Midbrain (tissue), 1 donor: ENCODE data around the gene MAP2K6.

Source experiments
- DNase-seq: peaks from one replicate; lab custom pipeline; 2025; lab: John Stamatoyannopoulos, UW

Gene MAP2K6

DNA sequence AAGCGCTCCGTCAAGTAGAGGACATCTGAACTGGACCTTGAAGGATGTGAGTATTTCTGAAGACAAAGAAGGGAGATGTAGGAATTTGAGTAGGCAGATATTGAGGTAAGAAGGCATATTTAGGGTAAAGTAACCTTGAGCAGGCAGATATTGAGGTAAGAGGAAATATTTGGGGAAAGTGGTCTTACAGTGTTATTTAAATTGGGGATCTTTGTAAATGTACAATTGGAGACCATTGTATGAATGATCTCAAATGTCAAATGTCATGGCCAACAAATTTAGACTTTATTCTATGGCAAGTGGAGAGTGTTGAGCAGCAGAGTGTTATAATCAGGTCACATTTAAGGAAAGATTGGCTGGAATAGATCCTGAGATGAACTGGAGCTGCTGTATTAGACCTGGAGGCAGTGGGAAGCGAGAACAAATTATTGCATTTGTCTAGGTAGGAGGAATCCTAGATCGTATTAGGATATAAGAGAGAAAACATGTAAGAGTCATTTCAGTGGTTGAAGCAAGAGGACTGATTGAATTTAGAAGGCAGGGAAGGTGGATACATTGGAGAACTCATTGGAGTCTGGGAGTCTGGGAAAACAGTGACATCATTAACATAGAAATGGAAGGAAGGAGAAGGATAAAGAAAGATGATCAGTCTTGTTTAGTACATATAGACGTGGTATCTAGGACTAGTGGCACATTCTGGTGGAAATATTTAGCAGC is 165.6 kb downstream of the MAP2K6 start:
- DNase-seq = no peak

DNA sequence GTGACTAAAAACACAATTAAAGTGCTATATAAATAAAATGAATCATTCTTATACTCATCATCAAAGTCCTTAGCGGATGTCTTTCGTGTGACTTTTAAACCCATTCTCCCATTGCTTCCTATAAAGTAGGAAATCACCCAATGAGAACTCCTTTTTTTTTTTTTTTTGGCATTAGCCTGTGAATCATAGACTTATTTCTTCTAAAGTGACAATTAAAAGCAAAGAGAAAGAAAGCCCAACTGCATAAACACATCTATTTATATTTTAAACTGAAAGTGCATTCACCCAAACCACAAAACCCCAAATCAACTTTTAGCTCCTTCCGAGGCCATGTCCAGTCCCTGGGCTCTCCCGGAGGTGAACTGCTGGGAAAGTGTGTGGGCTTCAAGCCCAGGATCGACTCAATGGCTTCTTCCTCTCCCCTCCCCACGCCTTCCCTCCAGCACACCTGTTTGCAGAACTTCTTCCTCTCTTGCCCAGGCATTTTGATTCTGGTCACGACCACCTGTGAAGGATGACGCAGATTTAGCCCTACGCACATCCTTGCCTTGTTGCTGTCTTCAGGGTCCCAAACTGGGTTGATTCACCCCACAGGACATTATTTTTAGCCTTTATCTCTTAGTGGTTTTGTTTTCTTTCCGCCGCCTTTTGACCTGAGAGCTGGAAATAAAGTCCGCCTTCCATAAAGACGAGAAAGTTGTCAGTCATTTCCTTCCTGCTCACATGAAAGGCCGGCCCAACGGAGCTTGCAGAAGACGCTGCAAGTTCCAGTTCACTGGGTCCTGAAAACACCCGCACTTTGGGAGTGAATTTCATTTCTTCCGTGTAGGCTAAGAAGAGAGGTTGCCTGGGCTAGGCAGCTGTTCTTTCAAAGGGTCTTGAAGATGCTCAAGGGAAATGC is 166.8 kb downstream of the MAP2K6 start:
- DNase-seq = no peak

DNA sequence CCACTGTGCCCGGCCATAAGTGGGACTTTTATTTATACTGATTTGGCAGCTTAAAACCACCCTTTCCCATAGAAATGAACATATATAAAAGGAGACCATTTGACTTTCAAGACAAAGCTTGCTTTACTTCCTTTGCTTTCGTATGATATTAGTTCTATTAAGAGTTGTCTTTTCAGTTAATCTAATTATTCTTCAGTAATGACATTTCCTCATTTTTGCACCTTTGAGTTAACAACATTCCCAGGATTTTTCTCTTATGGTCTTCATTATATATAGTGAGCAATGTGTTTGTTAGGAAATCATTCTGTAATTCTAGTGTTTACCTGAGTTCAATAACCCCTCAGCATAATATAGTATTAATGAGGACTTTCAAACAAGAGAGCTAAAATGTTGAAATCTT is 173.8 kb downstream of the MAP2K6 start:
- DNase-seq = no peak

DNA sequence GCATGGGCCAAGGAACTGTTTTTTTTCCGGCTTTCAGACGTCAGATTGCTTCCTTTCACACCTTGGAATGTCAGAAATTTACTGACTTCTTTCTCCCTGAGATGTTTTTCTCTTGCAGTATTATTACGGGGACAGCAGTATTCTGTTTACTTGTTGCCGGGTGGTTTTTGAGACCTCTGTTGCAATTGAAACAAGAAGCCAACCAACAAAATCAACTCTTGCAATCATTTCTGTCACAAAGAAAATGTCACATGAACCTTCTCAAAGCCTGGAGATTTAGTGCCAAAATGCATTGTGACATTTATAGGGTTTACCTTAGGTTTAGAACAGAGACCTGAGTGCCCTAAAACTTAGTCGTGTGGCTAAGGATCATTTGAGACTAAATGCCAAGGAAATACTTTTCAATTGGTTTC is 174.3 kb downstream of the MAP2K6 start:
- no peak for DNase-seq

DNA sequence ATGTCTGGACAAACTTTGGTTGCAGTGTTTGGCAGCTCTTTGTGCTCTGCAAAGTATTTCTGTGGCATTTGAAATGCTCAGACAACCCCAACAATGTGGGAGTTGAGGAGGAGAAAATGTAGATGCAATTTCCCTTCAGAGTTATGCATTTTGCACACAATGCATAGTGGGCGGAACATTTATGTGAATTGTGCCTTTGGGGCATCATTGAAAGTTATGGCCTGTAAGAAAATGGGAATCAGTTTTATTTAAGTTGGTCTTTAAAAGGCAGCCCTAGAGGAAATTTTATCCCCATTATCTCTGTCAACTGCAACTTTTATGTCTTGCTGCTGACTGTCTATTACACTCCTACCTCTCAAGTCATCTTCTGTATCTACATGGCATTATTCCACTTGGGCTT is 176.2 kb downstream of the MAP2K6 start:
- DNase-seq = no peak

DNA sequence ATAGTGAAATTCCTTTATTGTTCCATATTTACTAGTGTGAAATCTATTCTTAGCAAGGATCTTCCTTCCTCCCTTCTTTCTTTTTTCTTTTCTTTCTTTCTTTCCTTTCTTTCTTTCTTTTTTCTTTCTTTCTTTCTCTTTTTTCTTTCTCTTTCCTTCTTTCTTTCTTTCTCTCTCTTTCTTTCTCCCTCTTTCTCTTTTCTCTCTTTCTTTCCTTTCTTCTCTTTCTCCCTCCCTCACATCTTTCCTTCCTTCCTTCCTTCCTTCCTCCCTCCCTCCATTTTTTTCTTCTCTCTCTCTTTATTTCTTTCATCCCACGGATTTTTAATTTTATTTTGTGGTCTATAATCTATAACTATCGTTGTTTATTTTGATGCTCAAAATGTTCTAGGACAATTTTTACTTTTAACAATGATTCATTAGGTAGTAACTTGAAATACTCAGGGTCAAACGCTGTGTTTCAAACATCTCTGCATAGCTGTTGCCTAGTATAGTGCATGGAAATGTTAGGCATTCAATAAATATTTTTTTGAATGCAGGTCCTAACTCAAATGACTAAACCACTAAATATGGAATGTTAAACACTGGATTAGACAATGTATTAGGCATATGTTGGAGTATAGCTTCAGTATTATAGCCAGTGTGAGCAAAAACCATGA is 178.3 kb downstream of the MAP2K6 start:
- no peak for DNase-seq

DNA sequence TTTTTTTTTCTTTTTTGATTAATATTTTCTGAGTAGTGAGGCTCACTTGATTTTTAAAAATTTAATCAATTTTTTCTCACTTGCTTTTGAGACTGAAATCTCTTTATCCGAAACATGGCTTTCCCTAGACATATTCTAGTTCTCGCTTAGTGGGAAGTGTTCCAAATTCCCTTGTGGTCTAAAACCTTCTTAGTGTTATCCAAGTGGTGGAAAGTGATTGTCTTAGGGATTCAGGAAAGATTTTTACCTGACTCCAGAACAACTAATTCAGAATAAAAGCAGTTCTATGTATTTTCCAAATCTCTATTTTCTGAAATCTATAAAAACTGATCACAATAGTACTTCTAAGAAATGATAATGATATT is 178.8 kb downstream of the MAP2K6 start:
- DNase-seq = no peak

DNA sequence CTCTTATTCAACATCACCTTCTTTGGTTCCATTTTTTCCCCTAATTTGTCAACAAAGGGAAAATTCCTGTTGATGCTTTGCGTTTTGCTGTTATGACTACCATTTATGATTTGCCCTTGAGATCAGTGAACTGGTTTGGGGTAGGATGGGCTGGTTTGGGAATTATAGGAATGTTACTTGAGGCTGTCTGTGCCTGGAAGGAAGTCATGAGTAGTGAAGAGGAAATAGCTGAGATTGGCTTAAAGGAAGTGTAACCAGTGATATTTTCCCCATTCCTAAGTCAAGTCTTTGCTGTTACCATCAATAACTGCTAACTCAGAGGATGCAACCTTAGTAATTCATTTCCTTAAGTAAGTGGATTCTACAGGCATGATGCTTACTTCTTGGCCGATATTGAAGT is 179.2 kb downstream of the MAP2K6 start:
- DNase-seq = no peak

DNA sequence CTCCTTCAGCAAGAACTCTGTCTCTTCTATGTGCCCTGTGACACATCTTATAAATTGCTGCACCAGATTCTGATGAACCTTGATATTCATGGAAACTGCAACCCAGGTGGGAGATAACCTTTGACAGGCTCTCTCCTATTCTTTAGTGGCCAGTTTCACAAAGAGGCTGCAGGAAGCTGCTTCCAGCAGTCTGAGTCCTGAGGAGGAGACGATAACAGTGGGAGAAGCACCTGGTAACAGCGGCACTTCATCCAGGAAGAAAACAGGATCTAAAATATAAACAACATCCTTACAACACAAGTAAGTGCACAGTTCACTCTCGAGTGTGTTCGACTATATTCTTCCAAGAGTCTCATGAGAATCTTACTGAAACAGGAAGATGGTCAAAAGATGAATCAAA is 180.1 kb downstream of the MAP2K6 start:
- DNase-seq = no peak

DNA sequence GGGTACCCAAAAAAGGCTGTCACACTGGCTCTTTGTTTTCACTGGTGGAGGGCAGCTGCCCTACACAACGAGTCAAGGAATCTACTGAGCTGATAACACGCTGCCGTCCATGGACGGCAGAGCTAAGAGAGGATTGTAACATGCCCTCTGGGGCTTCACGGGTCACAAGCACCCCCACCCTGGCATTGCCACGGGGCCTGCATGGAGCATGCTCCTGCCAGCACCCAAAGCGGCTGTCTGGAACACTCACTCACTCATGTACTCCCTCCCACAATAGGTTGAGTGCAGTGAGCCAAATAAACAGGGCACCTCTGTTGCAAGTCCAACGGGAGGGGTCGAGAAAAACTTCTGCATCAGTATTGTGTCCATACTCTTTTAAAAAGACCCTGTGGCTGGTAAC is 181.6 kb downstream of the MAP2K6 start:
- no peak for DNase-seq

DNA sequence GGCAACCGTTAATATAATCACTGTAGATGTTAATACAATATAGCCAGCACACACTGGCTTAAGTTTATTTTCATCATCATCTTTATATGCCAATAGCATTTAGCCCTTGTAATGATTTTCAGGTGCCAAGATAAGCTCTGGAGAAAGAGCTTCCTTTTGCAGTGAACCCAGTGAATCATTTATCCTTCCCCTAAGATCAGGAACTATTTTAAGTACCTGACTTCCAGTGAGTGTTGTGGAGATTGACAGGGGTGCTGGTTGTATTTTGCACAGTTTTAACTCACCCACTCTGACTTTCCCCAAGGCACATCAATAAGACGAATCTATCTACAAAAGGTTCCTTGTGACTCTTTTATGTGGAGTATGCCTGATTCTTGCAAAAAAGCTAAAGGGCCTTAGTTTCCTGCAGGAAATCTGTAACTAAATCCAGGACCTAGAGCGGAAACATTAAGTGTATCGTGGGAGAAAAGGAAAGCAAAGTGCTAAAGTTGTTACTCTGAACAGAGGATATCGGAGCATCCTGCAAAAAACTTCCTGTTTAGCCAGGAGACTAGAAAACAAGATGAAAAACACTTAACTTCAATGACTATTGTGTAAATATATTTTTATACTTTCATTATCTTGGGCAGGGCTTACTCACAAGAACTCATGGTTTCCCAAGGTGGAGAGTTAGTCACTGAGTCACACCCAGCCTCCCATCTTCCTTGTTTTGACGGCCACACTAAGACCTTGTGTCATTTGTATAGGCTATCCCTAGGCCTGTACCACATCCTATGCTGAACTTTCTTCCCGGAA is 183.6 kb downstream of the MAP2K6 start:
- DNase-seq = no peak

DNA sequence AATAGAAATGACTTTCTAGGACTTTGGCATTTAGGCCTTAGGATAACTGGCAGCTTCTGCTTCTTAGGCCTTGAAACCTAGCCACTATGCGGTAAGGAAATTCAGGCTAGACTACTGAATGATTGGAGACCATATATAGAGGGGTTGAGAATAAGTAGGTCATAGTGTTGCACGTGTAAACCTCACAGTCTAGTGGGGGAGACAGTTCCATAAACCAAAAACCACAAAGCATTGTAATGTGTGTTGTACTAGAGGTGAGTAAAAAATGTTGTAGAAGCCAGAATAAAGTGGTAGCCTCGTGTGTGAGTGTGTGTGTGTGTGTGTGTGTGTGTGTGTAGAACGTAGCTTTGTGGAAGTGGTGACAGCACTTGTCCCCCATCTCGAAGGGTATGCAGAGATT is 188.5 kb downstream of the MAP2K6 start:
- DNase-seq = no peak
